GM19193 (cell line): Measurements from ENCODE around the gene LONRF3.

Experiments
- POLR2A ChIP-seq: IDR thresholded peaks from 4 replicates; pipeline ENCODE4 v1.6.1; 2011; ENCODE audit not compliant: insufficient read depth, insufficient read length; ENCODE audit errors: extremely low read depth

LONRF3 gene

GRCh38 chrX:119015407-119016237, 41.2 kb downstream of the LONRF3 start:
- TF ChIP-seq POLR2A: no peak

- no peak for TF ChIP-seq POLR2A
These were observed 42.7 kb downstream of the LONRF3 start for GRCh38 chrX:119017077-119017476.

- no peak for TF ChIP-seq POLR2A
These were observed 51.5 kb downstream of the LONRF3 start for GRCh38 chrX:119025900-119026299.

GRCh38 chrX:119028733-119029330, 54.4 kb downstream of the LONRF3 start:
- no peak for TF ChIP-seq POLR2A

- no peak for TF ChIP-seq POLR2A
These were observed 56.6 kb downstream of the LONRF3 start for GRCh38 chrX:119030990-119031389.

- no peak for TF ChIP-seq POLR2A
These were observed 62.0 kb downstream of the LONRF3 start for GRCh38 chrX:119036107-119037029.

GRCh38 chrX:119040432-119040831, 66.0 kb downstream of the LONRF3 start:
- TF ChIP-seq POLR2A: no peak

- TF ChIP-seq POLR2A: no peak
These were observed 66.8 kb downstream of the LONRF3 start for GRCh38 chrX:119041175-119041574.

- no peak for TF ChIP-seq POLR2A
These were observed 67.6 kb downstream of the LONRF3 start for GRCh38 chrX:119042040-119042439.

GRCh38 chrX:119042996-119043395, 68.6 kb downstream of the LONRF3 start:
- TF ChIP-seq POLR2A: no peak

GRCh38 chrX:119045884-119046283, 71.5 kb downstream of the LONRF3 start:
- no peak for TF ChIP-seq POLR2A

- TF ChIP-seq POLR2A: no peak
These were observed 81.3 kb downstream of the LONRF3 start for GRCh38 chrX:119055687-119056086.

GRCh38 chrX:119062750-119063374, 88.4 kb downstream of the LONRF3 start:
- no peak for TF ChIP-seq POLR2A

GRCh38 chrX:119063428-119063827, 89.0 kb downstream of the LONRF3 start:
- TF ChIP-seq POLR2A: no peak
